ENCODE data around the gene ABT1.

The ABT1 gene

GRCh38 chr6:26575494-26575939, 21.2 kb upstream of the ABT1 start:
- no peak for DNase-seq (ENCODE audit: low spot score)

- no peak for DNase-seq (ENCODE audit: low spot score)
These were observed 20.3 kb upstream of the ABT1 start for GRCh38 chr6:26576407-26576843.

GRCh38 chr6:26576929-26577719, 19.6 kb upstream of the ABT1 start:
- DNase-seq (ENCODE audit: low spot score) = peak; percentile 30

GRCh38 chr6:26577720-26578072, 19.1 kb upstream of the ABT1 start:
- no peak for DNase-seq (ENCODE audit: low spot score)

- no peak for DNase-seq (ENCODE audit: low spot score)
These were observed 18.5 kb upstream of the ABT1 start for GRCh38 chr6:26578279-26578678.

- no peak for DNase-seq (ENCODE audit: low spot score)
These were observed 18.0 kb upstream of the ABT1 start for GRCh38 chr6:26578741-26579140.

- DNase-seq (ENCODE audit: low spot score) = no peak
These were observed 15.4 kb upstream of the ABT1 start for GRCh38 chr6:26581164-26581915.

- no peak for DNase-seq (ENCODE audit: low spot score)
These were observed 7.8 kb upstream of the ABT1 start for GRCh38 chr6:26588965-26589364.

- no peak for DNase-seq (ENCODE audit: low spot score)
These were observed 4.1 kb upstream of the ABT1 start for GRCh38 chr6:26592649-26593048.

- no peak for DNase-seq (ENCODE audit: low spot score)
These were observed 3.2 kb upstream of the ABT1 start for GRCh38 chr6:26593278-26594130.

- DNase-seq (ENCODE audit: low spot score) = no peak
These were observed 2.6 kb upstream of the ABT1 start for GRCh38 chr6:26594131-26594498.

GRCh38 chr6:26594730-26595632, 1.8 kb upstream of the ABT1 start:
- DNase-seq (ENCODE audit: low spot score) = peak; percentile 37

- peak; percentile 81 for DNase-seq (ENCODE audit: low spot score)
These were observed 984 bp upstream of the ABT1 start for GRCh38 chr6:26595669-26596269.

- no peak for DNase-seq (ENCODE audit: low spot score)
These were observed 625 bp downstream of the ABT1 start for GRCh38 chr6:26597389-26597766.

- no peak for DNase-seq (ENCODE audit: low spot score)
These were observed 1.1 kb downstream of the ABT1 start for GRCh38 chr6:26597821-26598220.

- no peak for DNase-seq (ENCODE audit: low spot score)
These were observed 1.5 kb downstream of the ABT1 start for GRCh38 chr6:26598267-26598666.

- no peak for DNase-seq (ENCODE audit: low spot score)
These were observed 2.4 kb downstream of the ABT1 start for GRCh38 chr6:26599134-26599533.

GRCh38 chr6:26599591-26599990, 2.8 kb downstream of the ABT1 start:
- no peak for DNase-seq (ENCODE audit: low spot score)

GRCh38 chr6:26600759-26601158, 4.0 kb downstream of the ABT1 start:
- DNase-seq (ENCODE audit: low spot score) = no peak

- no peak for DNase-seq (ENCODE audit: low spot score)
These were observed 5.5 kb downstream of the ABT1 start for GRCh38 chr6:26602262-26602661.

- DNase-seq (ENCODE audit: low spot score) = no peak
These were observed 7.3 kb downstream of the ABT1 start for GRCh38 chr6:26604026-26604425.
